H1 (cell line): ENCODE results near the gene PTPRE. TPM values are rescaled to one million over a fixed set of nuclear protein-coding genes. Genes with fewer than 3 reads are reported as not detected.
A peak's percentile ranks its signal among the peaks of the same experiment; 100 is the strongest.

ENCODE experiments used
- CTCF ChIA-PET: fragments of 300-600 bp; sonication (Branson Sonifier 250); formaldehyde crosslinking; loops from one replicate; lab custom pipeline; 2021; ENCODE audit not compliant: partially characterized antibody; lab: Charles Lee
- POLR2A ChIA-PET: fragments of 300-600 bp; sonication (Branson Sonifier 250); formaldehyde crosslinking; loops from one replicate; lab custom pipeline; 2021; ENCODE audit warnings: inconsistent platforms; ENCODE audit not compliant: partially characterized antibody; lab: Charles Lee
- DNase-seq, 2 experiments: peaks; one replicate each; pipeline versions ENCODE4 v3.0.0 to v3.0.0-alpha.2; 2010 to 2022; ENCODE audit warnings: low spot score in 2 of 2, low read depth in 1 of 2, mixed read lengths in 1 of 2
- FAIRE-seq: peaks from 2 replicates; lab custom pipeline; 2011; peaks lifted over from hg19 to GRCh38; lab: Jason Lieb, UNC
- H2AFZ ChIP-seq: 2 replicates; pipeline ENCODE4 v1.8.1; 2012; ENCODE audit warnings: low read length, inconsistent platforms
- H2AK5ac ChIP-seq: 2 replicates; pipeline ENCODE4 v1.6.1; 2013; ENCODE audit warnings: low read depth, low read length
- H2BK120ac ChIP-seq: replicated peaks from 2 replicates; pipeline ENCODE3; 2013; ENCODE audit warnings: low read depth, low read length, inconsistent platforms
- H2BK12ac ChIP-seq: 2 replicates; pipeline ENCODE4 v1.6.1; 2013; ENCODE audit warnings: low read depth, low read length
- H2BK15ac ChIP-seq: 2 replicates; pipeline ENCODE4 v1.6.1; 2013; ENCODE audit warnings: low read length
- H2BK20ac ChIP-seq: 2 replicates; pipeline ENCODE4 v1.6.1; 2013; ENCODE audit warnings: low read length
- H2BK5ac ChIP-seq: 2 replicates; pipeline ENCODE4 v1.6.1; 2013; ENCODE audit warnings: low read depth, low read length
- H3K14ac ChIP-seq: 2 replicates; pipeline ENCODE4 v1.6.1; 2013; ENCODE audit warnings: inconsistent platforms; ENCODE audit not compliant: insufficient read length
- H3K18ac ChIP-seq: 2 replicates; pipeline ENCODE4 v1.6.1; 2013; ENCODE audit warnings: low read length; ENCODE audit errors: extremely low read depth
- H3K23ac ChIP-seq: 2 replicates; pipeline ENCODE4 v1.6.1; 2013; ENCODE audit warnings: inconsistent platforms; ENCODE audit not compliant: insufficient read length
- H3K23me2 ChIP-seq: 2 replicates; pipeline ENCODE4 v1.6.1; 2013; ENCODE audit warnings: low read depth, low read length
- H3K27ac ChIP-seq: 2 replicates; pipeline ENCODE4 v1.6.1; 2011; ENCODE audit warnings: low read depth, low read length, inconsistent platforms
- H3K27me3 ChIP-seq, 4 experiments: replicated peaks in 1 of 4; 1 replicate in 1 of 4; 2 replicates in 3 of 4; pipeline versions ENCODE4 v1.6.1 to v1.8.1; 2011 to 2013; ENCODE audit warnings: low read length in 3 of 4, mild to moderate bottlenecking in 3 of 4, inconsistent platforms in 2 of 4, mixed read lengths in 2 of 4, moderate library complexity in 1 of 4; ENCODE audit not compliant: control insufficient read depth in 3 of 4, insufficient read depth in 3 of 4; ENCODE audit errors: extremely low read depth in 1 of 4
- H3K36me3 ChIP-seq, 4 experiments: 2 replicates each; pipeline versions ENCODE4 v1.6.1 to v1.8.1; 2011 to 2013; ENCODE audit warnings: mild to moderate bottlenecking in 4 of 4, low read length in 3 of 4, moderate library complexity in 2 of 4, control low read depth in 1 of 4, inconsistent platforms in 1 of 4; ENCODE audit not compliant: insufficient read depth in 4 of 4, control insufficient read depth in 2 of 4
- H3K4ac ChIP-seq: replicated peaks from 2 replicates; pipeline ENCODE3; 2013; ENCODE audit warnings: low read length, low read depth, mixed read lengths, inconsistent platforms; ENCODE audit not compliant: insufficient read length
- H3K4me1 ChIP-seq, 4 experiments: replicated peaks in 1 of 4; 1 replicate in 1 of 4; 2 replicates in 3 of 4; pipeline versions ENCODE4 v1.6.1 to v1.8.1; 2011 to 2013; ENCODE audit warnings: low read length in 3 of 4, inconsistent platforms in 2 of 4, mixed read lengths in 1 of 4; ENCODE audit not compliant: insufficient read depth in 4 of 4, control insufficient read depth in 3 of 4
- H3K4me2 ChIP-seq, 2 experiments: 2 replicates each; pipeline versions ENCODE4 v1.6.1 to v1.8.1; 2011 to 2013; ENCODE audit warnings: low read depth in 2 of 2, low read length in 2 of 2, control low read depth in 1 of 2, inconsistent platforms in 1 of 2, mild to moderate bottlenecking in 1 of 2; ENCODE audit not compliant: insufficient read depth in 1 of 2
- H3K4me3 ChIP-seq, 4 experiments: fragments of 200-600, 300-600 bp in 1 of 4; sonication (generic), shearing (Covaris generic), sonication (Bioruptor Twin) in 1 of 4; 2 replicates each; pipeline versions ENCODE4 v1.5.1 to v1.8.1; 2011 to 2016; ENCODE audit warnings: low read length in 4 of 4, low read depth in 3 of 4, control low read depth in 2 of 4, inconsistent platforms in 2 of 4, mild to moderate bottlenecking in 2 of 4, mixed read lengths in 1 of 4, moderate library complexity in 1 of 4; ENCODE audit not compliant: insufficient read depth in 2 of 4; ENCODE audit errors: extremely low read depth in 1 of 4
- H3K56ac ChIP-seq: replicated peaks from 2 replicates; pipeline ENCODE3; 2013; ENCODE audit warnings: low read depth, mild to moderate bottlenecking, mixed read lengths, low read length, inconsistent platforms; ENCODE audit not compliant: insufficient read length
- H3K79me1 ChIP-seq: 2 replicates; pipeline ENCODE4 v1.6.1; 2013; ENCODE audit warnings: low read depth, low read length, control low read depth
- H3K79me2 ChIP-seq, 2 experiments: 2 replicates each; pipeline versions ENCODE4 v1.6.1 to v1.8.1; 2012 to 2013; ENCODE audit warnings: low read length in 2 of 2, mild to moderate bottlenecking in 2 of 2, inconsistent platforms in 1 of 2; ENCODE audit not compliant: insufficient read depth in 2 of 2, control insufficient read depth in 1 of 2
- H3K9ac ChIP-seq, 4 experiments: replicated peaks in 1 of 4; 1 replicate in 1 of 4; 2 replicates in 3 of 4; pipeline versions ENCODE4 v1.6.1 to v1.8.1; 2011 to 2013; ENCODE audit warnings: low read depth in 3 of 4, low read length in 3 of 4, control low read depth in 2 of 4, mild to moderate bottlenecking in 2 of 4, moderate library complexity in 2 of 4, inconsistent platforms in 1 of 4; ENCODE audit errors: extremely low read depth in 1 of 4
- H3K9me3 ChIP-seq, 2 experiments: 2 replicates each; pipeline versions ENCODE4 v1.6.1 to v1.8.1; 2012 to 2013; ENCODE audit warnings: mild to moderate bottlenecking in 2 of 2, moderate library complexity in 2 of 2, control low read depth in 1 of 2, inconsistent platforms in 1 of 2, low read depth in 1 of 2, low read length in 1 of 2, mixed read lengths in 1 of 2; ENCODE audit not compliant: insufficient read depth in 2 of 2
- H4K20me1 ChIP-seq, 2 experiments: replicated peaks in 1 of 2; 2 replicates each; pipeline versions ENCODE3 to v1.8.1; 2011 to 2013; ENCODE audit warnings: inconsistent platforms in 2 of 2, low read length in 2 of 2, mild to moderate bottlenecking in 1 of 2; ENCODE audit not compliant: insufficient read depth in 2 of 2, control insufficient read depth in 1 of 2
- H4K5ac ChIP-seq: 2 replicates; pipeline ENCODE4 v1.6.1; 2013; ENCODE audit warnings: low read length, low read depth, mixed read lengths, inconsistent platforms; ENCODE audit not compliant: insufficient read length
- H4K8ac ChIP-seq: 2 replicates; pipeline ENCODE4 v1.8.0; 2013; ENCODE audit warnings: mild to moderate bottlenecking, moderate library complexity, low read length, inconsistent platforms; ENCODE audit not compliant: insufficient read depth; ENCODE audit errors: extremely low read depth
- H4K91ac ChIP-seq: replicated peaks from 2 replicates; pipeline ENCODE3; 2013; ENCODE audit warnings: low read length, mixed read lengths, inconsistent platforms; ENCODE audit not compliant: insufficient read length
- ASH2L ChIP-seq: fragments of 200-600, 300-600 bp; sonication (generic); IDR thresholded peaks from one replicate; pipeline ENCODE4 v1.7.1; 2017; ENCODE audit warnings: low read length
- CBX5 ChIP-seq: fragments of 300-800, 300-1000 bp; sonication (generic); IDR thresholded peaks from 2 replicates; pipeline ENCODE4 v1.7.1; 2016; ENCODE audit warnings: antibody characterized with exemption, low read length, low read depth
- E2F6 ChIP-seq: IDR thresholded peaks from 2 replicates; pipeline ENCODE4 v1.6.1; 2012; ENCODE audit warnings: inconsistent platforms
- FOSL1 ChIP-seq: IDR thresholded peaks from 2 replicates; pipeline ENCODE4 v1.6.1; 2011; ENCODE audit warnings: mild to moderate bottlenecking, low read depth, low read length, moderate library complexity; ENCODE audit not compliant: insufficient read depth
- GABPA ChIP-seq: IDR thresholded peaks from 2 replicates; pipeline ENCODE4 v1.6.1; 2011; ENCODE audit warnings: mild to moderate bottlenecking, low read length, moderate library complexity, borderline replicate concordance; ENCODE audit not compliant: insufficient read depth
- RBBP5 ChIP-seq: IDR thresholded peaks from 2 replicates; pipeline ENCODE4 v1.7.1; 2012; ENCODE audit warnings: low read depth, mild to moderate bottlenecking, inconsistent platforms, low read length, moderate library complexity, borderline replicate concordance
- RNF2 ChIP-seq: fragments of 200-900, 300-1000 bp; sonication (generic); IDR thresholded peaks from 2 replicates; pipeline ENCODE4 v1.7.1; 2016; ENCODE audit warnings: borderline replicate concordance, low read depth, mild to moderate bottlenecking, antibody characterized with exemption, low read length; ENCODE audit not compliant: poor library complexity, severe bottlenecking; ENCODE audit errors: missing control alignments
- TEAD4 ChIP-seq: IDR thresholded peaks from 2 replicates; pipeline ENCODE4 v1.6.1; 2012; ENCODE audit warnings: low read depth, low read length, inconsistent platforms, mixed read lengths
- WGBS, 2 experiments: shearing (Covaris generic) in 1 of 2; methylation state at CpG; one replicate each; pipeline versions ENCODE4 v1.1.6 to v1.1.7; 2013 to 2015; ENCODE audit warnings: low lambda C conversion rate in 2 of 2, mixed read lengths in 2 of 2, inconsistent platforms in 1 of 2, low coverage in 1 of 2, missing lambda C conversion rate in 1 of 2; ENCODE audit not compliant: insufficient replicate concordance in 2 of 2, insufficient coverage in 1 of 2, insufficient read length in 1 of 2; ENCODE audit errors: extremely low coverage in 1 of 2, missing lambda C conversion rate in 1 of 2; 5-methylcytosine and 5-hydroxymethylcytosine counted together
- polyA plus RNA-seq, 7 experiments: library from polyadenylated mRNA; depleted of rRNA in 3 of 7; stranded (reverse) in 5 of 7; unstranded in 2 of 7; fragments of >200 nt in 5 of 7; fragments of 200-250 nt in 2 of 7; gene quantifications; 1 replicate in 5 of 7; 2 replicates in 1 of 7; 4 replicates in 1 of 7; pipeline versions ENCODE4 v1.2.1 to v1.2.3, GENCODE V29; 2011 to 2013; ENCODE audit warnings: missing spikeins in 2 of 7, mixed read lengths in 2 of 7
- total RNA-seq: library from RNA; stranded (reverse); fragmentation: NEBNext Ultra II Directional; extraction: Animal tissue kit (Norgen Biotek cat#: 25700); gene quantifications from 2 replicates; pipeline ENCODE4 v1.2.1, GENCODE V29; 2021
- TF ChIP-seq, protein P1 (sequence below): IDR thresholded peaks from 2 replicates; pipeline ENCODE4 v1.6.1; 2012; ENCODE audit warnings: inconsistent platforms

PTPRE gene
- total and polyA plus RNA-seq, 2 of the 8 experiments (the other 6 are each of a cell fraction or from before 2014, with no cell fraction given) = 0.33 to 0.54 TPM

- Histone ChIP-seq H3K4me3 (no peak overlapping the region), H3K4me2 (no peak overlapping the region)
- TF ChIP-seq FOSL1 (no peak), GABPA (no peak), TEAD4 (no peak), E2F6 (peak; percentile 50; the same call in 1 of the 2 replicates), RBBP5 (no peak), ASH2L (no peak), CBX5 (no peak), RNF2 (no peak)
- TF ChIP-seq, protein P1, sequence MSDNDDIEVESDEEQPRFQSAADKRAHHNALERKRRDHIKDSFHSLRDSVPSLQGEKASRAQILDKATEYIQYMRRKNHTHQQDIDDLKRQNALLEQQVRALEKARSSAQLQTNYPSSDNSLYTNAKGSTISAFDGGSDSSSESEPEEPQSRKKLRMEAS = peak; percentile 71
- TF ChIP-seq, all 59 proteins: peak for 2
- DNase-seq (no peak), FAIRE-seq (no peak)
- Histone ChIP-seq H2BK120ac (no peak overlapping the region), H2AFZ (no peak overlapping the region; the same call in 1 of the 2 replicates), H3K23ac (no peak overlapping the region), H3K9ac (no peak overlapping the region; a peak in 1 of 7 replicates), H3K14ac (no peak overlapping the region), H2BK12ac (no peak overlapping the region), H3K36me3 (no peaks in the 10 kb centered on the region), H3K79me2 (no peaks in the 10 kb centered on the region), H3K27me3 (no peaks in the 10 kb centered on the region), H3K9me3 (peaks cover 0 to 3% of the 10 kb centered on the region in 2 experiments; a peak in 1 of 4 replicates), H3K79me1 (no peaks in the 10 kb centered on the region), H2AK5ac (no peak overlapping the region), H3K4ac (no peak overlapping the region), H3K23me2 (no peaks in the 10 kb centered on the region), H4K91ac (no peak overlapping the region), H3K56ac (no peak overlapping the region), H4K8ac (no peak overlapping the region), H3K18ac (no peak overlapping the region), H4K5ac (no peak overlapping the region), H3K27ac (peak overlapping the region; percentile 45; the same call in 1 of the 2 replicates), H3K4me1 (no peaks in the 10 kb centered on the region), H2BK5ac (peak overlapping the region; percentile 97; the same call in 1 of the 2 replicates), H4K20me1 (no peaks in the 10 kb centered on the region), H2BK20ac (no peak overlapping the region), H2BK15ac (no peak overlapping the region)
- WGBS, 2 experiments = 90% methylated on average over 6 of the region's 6 CpGs; no CpG with 5 or more reads in 1 of the 2 experiments
- ChIA-PET CTCF (interaction anchor here (1.2 to 4.1 kb wide), 3 partner anchors 9 to 167 kb away, joined by 3 to 25 read pairs (median 4); no protein-coding TSS in a partner anchor), POLR2A (no interaction called here)
Observed at GRCh38 chr10:127863231-127863825, 43.6 kb upstream of the PTPRE start.
